Smooth muscle cell (in vitro differentiated cells): Measurements from ENCODE around the gene BRSK1. TPM values are rescaled to one million over a fixed set of nuclear protein-coding genes. Genes with fewer than 3 reads are reported as not detected.

ENCODE experiments used
- DNase-seq: peaks from one replicate; lab custom pipeline; 2025; ENCODE audit not compliant: unreplicated experiment; lab: John Stamatoyannopoulos, UW
- H2AFZ ChIP-seq: fragments of 200-600 bp; sonication (generic); 2 replicates; pipeline ENCODE4 v1.6.0; 2016; ENCODE audit warnings: antibody characterized with exemption, low read depth, mild to moderate bottlenecking
- H3F3A ChIP-seq: fragments of 200-600 bp; sonication (generic); 2 replicates; pipeline ENCODE4 v1.6.0; 2017; ENCODE audit warnings: antibody characterized with exemption, low read depth
- H3K27ac ChIP-seq: fragments of 200-600 bp; sonication (generic); 2 replicates; pipeline ENCODE4 v1.5.1; 2016; ENCODE audit warnings: low read depth, mild to moderate bottlenecking
- H3K27me3 ChIP-seq: fragments of 200-600 bp; sonication (generic); 2 replicates; pipeline ENCODE4 v1.6.1; 2016; ENCODE audit warnings: low read depth, mild to moderate bottlenecking
- H3K36me3 ChIP-seq: fragments of 200-600 bp; sonication (generic); 2 replicates; pipeline ENCODE4 v1.5.1; 2016; ENCODE audit warnings: low read depth
- H3K4me1 ChIP-seq: fragments of 200-600 bp; sonication (generic); 2 replicates; pipeline ENCODE4 v1.5.1; 2016; ENCODE audit warnings: low read depth
- H3K4me2 ChIP-seq: fragments of 200-600 bp; sonication (generic); 2 replicates; pipeline ENCODE4 v1.6.0; 2016; ENCODE audit warnings: mild to moderate bottlenecking
- H3K4me3 ChIP-seq: fragments of 200-600 bp; sonication (generic); 2 replicates; pipeline ENCODE4 v1.5.1; 2016; ENCODE audit warnings: mild to moderate bottlenecking
- H3K79me2 ChIP-seq: fragments of 200-600 bp; sonication (generic); 2 replicates; pipeline ENCODE4 v1.6.0; 2016; ENCODE audit warnings: low read depth, mild to moderate bottlenecking
- H3K9ac ChIP-seq: fragments of 200-600 bp; sonication (generic); 2 replicates; pipeline ENCODE4 v1.6.0; 2016; ENCODE audit warnings: low read depth
- H3K9me3 ChIP-seq: fragments of 200-600 bp; sonication (generic); replicated peaks from 2 replicates; pipeline ENCODE4 v1.5.1; 2016; ENCODE audit warnings: low read depth
- H4K20me1 ChIP-seq: fragments of 200-600 bp; sonication (generic); 2 replicates; pipeline ENCODE4 v1.6.0; 2016; ENCODE audit warnings: low read depth
- CTCF ChIP-seq: fragments of 200-600 bp; sonication (generic); IDR thresholded peaks from 2 replicates; pipeline ENCODE4 v1.5.1; 2017; ENCODE audit warnings: borderline replicate concordance, mild to moderate bottlenecking, antibody characterized with exemption; ENCODE audit not compliant: insufficient read depth, poor library complexity, severe bottlenecking
- WGBS: methylation state at CpG from one replicate; pipeline ENCODE4 v1.1.7; 2016; ENCODE audit warnings: low lambda C conversion rate; 5-methylcytosine and 5-hydroxymethylcytosine counted together
- polyA plus RNA-seq: library from polyadenylated mRNA; unstranded; fragments of >200 nt; fragmentation: Nextera tagmentation; extraction: Ambion mirVana; gene quantifications from 2 replicates; pipeline ENCODE4 v1.2.1, GENCODE V29; 2016
- total RNA-seq: library from RNA; depleted of rRNA; stranded (reverse); fragments of >200 nt; gene quantifications from 2 replicates; pipeline ENCODE4 v1.2.3, GENCODE V29; 2014

The BRSK1 gene
- total RNA-seq (5.0 and 10.4 TPM in 2 replicates), polyA plus RNA-seq (3.0 and 3.3 TPM in 2 replicates)

- no peaks in the 10 kb centered on the region for H3K27me3 ChIP-seq
- peak; percentile 33 for DNase-seq
- no peaks in the 10 kb centered on the region for H3K9me3 ChIP-seq
- WGBS, result 18% methylated on average over 10 of the region's 44 CpGs
- H3K4me3 ChIP-seq, result peak within 1 kb of the TSS; percentile 70
- H4K20me1 ChIP-seq, result no peaks in the 10 kb centered on the region
- peaks cover 7% of the 10 kb centered on the region for H3K79me2 ChIP-seq
- H2AFZ ChIP-seq, result peak within 1 kb of the TSS; percentile 94
- H3K4me1 ChIP-seq, result peaks cover 19% of the 10 kb centered on the region
- no peaks in the 10 kb centered on the region for H3K36me3 ChIP-seq
- peak within 1 kb of the TSS; percentile 7 for H3K27ac ChIP-seq
- peak within 1 kb of the TSS; percentile 83 for H3K9ac ChIP-seq
- no peak for TF ChIP-seq CTCF
- H3K4me2 ChIP-seq, result peak within 1 kb of the TSS; percentile 94
- H3F3A ChIP-seq, result peaks cover 4% of the 10 kb centered on the region
Observed at GRCh38 chr19:55283548-55284377, at the start of gene BRSK1. TSS of gene BRSK1 (plus strand) at chr19:55283997. CDS start at chr19:55284443, 446 bp downstream.

GRCh38 chr19:55238030-55238429 is 45.8 kb upstream of the BRSK1 start:
- Histone ChIP-seq H3K79me2 (no peaks in the 10 kb centered on the region), H3K4me1 (no peaks in the 10 kb centered on the region), H3K4me3 (no peak overlapping the region), H3K9me3 (no peaks in the 10 kb centered on the region), H3K27me3 (no peaks in the 10 kb centered on the region), H4K20me1 (peaks cover 27% of the 10 kb centered on the region), H3K9ac (no peak overlapping the region), H3K27ac (no peak overlapping the region), H3K36me3 (no peaks in the 10 kb centered on the region), H3K4me2 (no peak overlapping the region), H3F3A (no peaks in the 10 kb centered on the region), H2AFZ (no peak overlapping the region)
- no peak for TF ChIP-seq CTCF
- 97% methylated on average over 8 of the region's 8 CpGs for WGBS
- DNase-seq, result no peak

- Histone ChIP-seq H3K27ac (no peak overlapping the region), H3K4me2 (no peak overlapping the region), H3K4me3 (no peak overlapping the region), H4K20me1 (peaks cover 24% of the 10 kb centered on the region), H3K4me1 (no peaks in the 10 kb centered on the region), H3K27me3 (no peaks in the 10 kb centered on the region), H3K36me3 (no peaks in the 10 kb centered on the region), H3F3A (no peaks in the 10 kb centered on the region), H3K79me2 (no peaks in the 10 kb centered on the region), H3K9me3 (no peaks in the 10 kb centered on the region), H2AFZ (no peak overlapping the region), H3K9ac (no peak overlapping the region)
- no peak for TF ChIP-seq CTCF
- no peak for DNase-seq
- 93% methylated on average over 12 of the region's 12 CpGs for WGBS
Observed at GRCh38 chr19:55239004-55239403, 44.8 kb upstream of the BRSK1 start.

- H3K9me3 ChIP-seq, result no peaks in the 10 kb centered on the region
- no peak overlapping the region for H3K4me3 ChIP-seq
- no peaks in the 10 kb centered on the region for H3K4me1 ChIP-seq
- no peaks in the 10 kb centered on the region for H3K27me3 ChIP-seq
- peaks cover 21% of the 10 kb centered on the region for H4K20me1 ChIP-seq
- H3K9ac ChIP-seq, result no peak overlapping the region
- TF ChIP-seq CTCF, result no peak
- no peak for DNase-seq
- no peak overlapping the region for H3K4me2 ChIP-seq
- H3K79me2 ChIP-seq, result no peaks in the 10 kb centered on the region
- H3F3A ChIP-seq, result no peaks in the 10 kb centered on the region
- H3K27ac ChIP-seq, result no peak overlapping the region
- no peaks in the 10 kb centered on the region for H3K36me3 ChIP-seq
- 95% methylated on average over 6 of the region's 6 CpGs for WGBS
- no peak overlapping the region for H2AFZ ChIP-seq
Observed at GRCh38 chr19:55240713-55241020, 43.1 kb upstream of the BRSK1 start.
